ENCODE data around the gene SLC7A14.

The SLC7A14 gene

DNA sequence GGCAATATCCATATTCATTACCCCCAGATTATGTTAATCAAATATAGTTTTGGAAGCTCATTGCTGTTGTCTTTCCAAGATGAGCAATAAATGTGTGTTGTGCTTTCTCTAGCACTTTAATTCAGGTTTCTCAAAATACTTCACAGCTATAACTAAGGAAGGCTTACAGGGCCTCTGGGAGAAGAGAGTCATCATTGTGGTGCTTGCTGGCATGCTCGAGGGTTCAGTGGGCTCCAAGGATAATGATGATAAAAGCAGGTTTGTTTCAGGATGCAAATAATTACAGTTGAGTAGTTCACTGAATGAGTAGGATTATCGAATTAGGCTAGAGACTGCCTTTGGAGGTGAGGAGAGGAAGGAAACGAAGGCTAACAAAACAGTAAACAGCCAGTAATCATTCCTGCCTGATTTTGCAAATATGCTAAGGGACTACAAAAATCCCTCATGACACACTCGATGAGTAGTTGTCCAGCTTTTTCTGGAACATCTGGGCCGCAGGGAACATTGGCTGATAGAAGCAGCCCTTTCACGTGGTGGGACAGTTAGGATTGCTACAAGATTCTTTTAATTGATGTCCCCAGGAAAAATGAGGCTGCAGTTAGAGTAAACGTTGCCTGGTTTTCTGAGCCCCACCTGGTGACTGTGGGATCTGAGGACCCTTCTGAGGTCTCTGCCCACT is 54.1 kb downstream of the SLC7A14 start:
- DNase-seq: peak; percentile 87

DNA sequence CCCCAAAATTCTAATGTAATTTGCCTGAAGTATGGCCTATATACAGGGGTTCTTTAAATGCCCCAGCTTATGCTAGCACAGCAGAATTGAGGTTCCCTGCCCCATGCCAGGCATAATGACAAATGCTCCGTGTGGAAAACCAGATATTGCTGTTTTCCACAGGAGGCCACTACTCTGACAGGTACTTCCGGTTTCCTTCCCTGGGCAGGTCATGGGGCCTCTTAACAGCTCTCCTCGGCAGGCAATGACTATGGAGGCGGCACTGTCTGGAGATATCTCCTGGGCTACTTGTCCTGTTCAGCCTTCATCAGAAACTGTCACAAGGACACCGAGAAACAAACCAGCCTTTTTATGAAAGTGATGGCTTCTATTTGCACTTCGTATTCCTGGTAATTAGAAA is 54.8 kb downstream of the SLC7A14 start:
- DNase-seq: no peak

- no peak for DNase-seq
Observed at GRCh38 chr3:170529912-170530311, 56.0 kb downstream of the SLC7A14 start.

GRCh38 chr3:170529346-170529745 is 56.5 kb downstream of the SLC7A14 start:
- no peak for DNase-seq

DNA sequence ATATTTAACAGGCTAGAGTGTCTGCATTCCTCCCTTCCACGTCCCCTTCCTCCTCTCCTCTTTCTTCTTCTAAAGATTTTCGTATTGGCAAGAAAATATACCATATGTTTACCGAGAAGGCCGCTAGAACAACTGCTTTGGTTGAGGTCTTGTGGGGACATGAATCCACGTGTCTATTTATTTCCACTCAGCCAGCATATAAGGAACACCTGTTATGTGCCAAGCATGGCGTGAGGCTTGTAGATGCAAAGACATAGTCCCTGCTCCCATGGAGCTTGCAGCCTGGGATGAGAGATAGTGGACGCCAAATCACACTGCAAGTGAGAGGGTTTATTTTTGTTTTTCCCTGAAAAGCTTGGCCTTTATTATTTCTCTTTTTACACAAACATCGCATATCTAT is 57.1 kb downstream of the SLC7A14 start:
- DNase-seq: no peak

DNA sequence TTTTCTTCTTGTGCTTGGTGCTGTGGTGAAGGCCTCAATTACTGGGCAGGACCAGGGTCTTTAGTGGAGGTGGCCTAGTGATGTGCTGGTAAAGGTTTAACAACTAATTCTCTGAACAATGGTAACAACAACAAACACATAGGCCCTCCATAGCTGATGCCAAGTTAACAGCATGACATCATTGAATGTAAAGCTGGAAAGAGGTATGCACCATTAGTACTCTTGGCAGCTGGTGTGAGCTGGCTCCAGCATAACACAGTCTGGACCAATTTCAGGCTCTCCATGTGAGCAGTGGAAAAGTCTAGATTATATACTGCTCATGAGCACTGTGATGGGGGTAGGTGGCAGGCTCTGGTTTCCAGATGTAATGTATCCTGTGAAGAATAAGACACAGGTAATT is 61.8 kb downstream of the SLC7A14 start:
- DNase-seq: no peak

- DNase-seq: no peak
Observed at GRCh38 chr3:170523248-170523647, 62.6 kb downstream of the SLC7A14 start.

- DNase-seq: peak; percentile 73
Observed at GRCh38 chr3:170522201-170522600, 63.7 kb downstream of the SLC7A14 start.

DNA sequence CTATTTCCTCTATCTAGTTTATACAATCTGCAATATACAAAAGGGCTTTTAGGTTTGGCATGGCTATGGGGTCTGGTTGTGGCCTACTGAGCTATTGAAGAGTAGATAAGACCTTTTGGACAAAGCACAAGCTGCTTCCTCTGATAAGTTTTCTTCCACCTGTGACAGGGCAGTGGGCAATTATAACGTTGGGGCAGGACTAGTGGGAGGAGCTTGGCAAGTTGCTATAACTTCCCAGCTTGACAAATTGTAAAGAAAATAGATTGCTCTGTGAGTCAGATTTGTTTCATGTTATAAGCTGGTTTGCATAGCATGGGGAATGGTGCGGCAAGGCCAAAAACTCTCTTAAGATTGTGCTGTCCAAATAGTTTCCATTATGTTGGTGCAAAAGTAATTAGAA is 64.9 kb downstream of the SLC7A14 start:
- DNase-seq: no peak

GRCh38 chr3:170517242-170517945 is 68.5 kb downstream of the SLC7A14 start:
- DNase-seq: no peak

- peak; percentile 95 for DNase-seq
Observed at GRCh38 chr3:170513642-170514041, 72.2 kb downstream of the SLC7A14 start.

- DNase-seq: no peak
Observed at GRCh38 chr3:170511371-170511770, 74.5 kb downstream of the SLC7A14 start.

DNA sequence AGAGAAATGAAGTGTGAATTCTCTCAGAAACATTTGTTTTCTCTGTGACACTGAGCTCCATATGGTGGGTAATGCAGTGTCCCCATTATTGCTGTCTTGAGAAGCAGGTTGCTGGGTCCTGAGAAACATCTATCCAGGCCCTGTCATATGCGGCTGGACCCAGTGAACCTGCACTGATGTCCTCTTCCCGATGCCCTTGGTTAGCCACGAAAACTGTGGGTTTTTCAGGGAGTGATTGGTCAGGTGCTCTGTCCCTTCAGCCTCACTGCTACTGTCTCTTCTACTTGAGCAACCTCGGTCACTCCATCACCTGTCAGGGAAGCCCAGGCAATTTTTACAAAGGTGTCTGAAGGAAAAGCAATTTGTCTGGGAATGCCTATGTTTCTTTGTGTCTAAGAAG is 77.0 kb downstream of the SLC7A14 start:
- DNase-seq: no peak

GRCh38 chr3:170508291-170508690 is 77.6 kb downstream of the SLC7A14 start:
- DNase-seq: no peak

- no peak for DNase-seq
Observed at GRCh38 chr3:170507063-170507462, 78.8 kb downstream of the SLC7A14 start.

DNA sequence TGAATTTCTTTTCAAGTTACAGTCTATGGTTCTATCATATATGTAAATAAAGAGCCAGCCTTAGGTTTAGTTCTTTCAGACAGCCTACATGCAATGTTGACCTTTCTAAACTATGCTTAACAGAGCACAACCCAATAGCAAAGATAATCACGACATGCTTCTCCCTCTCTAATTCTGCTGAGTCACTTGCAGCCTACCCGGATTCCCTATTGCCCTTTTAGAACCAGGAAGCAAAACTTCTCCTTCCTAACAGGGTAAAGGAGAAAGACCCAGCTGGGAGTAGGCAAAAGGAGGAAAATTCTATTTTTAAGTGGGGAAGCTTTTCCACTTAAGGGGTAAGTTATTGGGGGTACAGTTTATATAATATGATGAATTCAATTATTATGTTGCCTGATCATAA is 79.3 kb downstream of the SLC7A14 start:
- peak; percentile 11 for DNase-seq

DNA sequence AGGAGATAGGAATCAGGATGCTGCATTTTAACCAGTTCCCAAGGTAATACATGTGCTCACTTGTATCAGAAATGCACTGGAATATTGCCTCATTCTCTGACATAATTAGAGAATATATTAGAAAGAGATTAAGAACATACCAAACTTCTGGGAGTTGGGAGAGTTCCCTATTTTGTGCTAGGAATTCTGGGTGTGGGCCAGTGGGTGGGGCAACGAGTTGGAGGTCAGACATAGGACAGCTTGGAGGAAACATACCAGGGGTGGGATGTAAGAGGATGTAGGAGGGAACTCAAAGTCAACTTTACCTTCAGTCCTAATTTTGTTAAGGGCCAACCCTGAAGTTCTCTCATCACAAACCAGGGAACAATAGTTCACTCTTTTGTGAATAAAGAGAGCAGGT is 83.6 kb downstream of the SLC7A14 start:
- DNase-seq: no peak

DNA sequence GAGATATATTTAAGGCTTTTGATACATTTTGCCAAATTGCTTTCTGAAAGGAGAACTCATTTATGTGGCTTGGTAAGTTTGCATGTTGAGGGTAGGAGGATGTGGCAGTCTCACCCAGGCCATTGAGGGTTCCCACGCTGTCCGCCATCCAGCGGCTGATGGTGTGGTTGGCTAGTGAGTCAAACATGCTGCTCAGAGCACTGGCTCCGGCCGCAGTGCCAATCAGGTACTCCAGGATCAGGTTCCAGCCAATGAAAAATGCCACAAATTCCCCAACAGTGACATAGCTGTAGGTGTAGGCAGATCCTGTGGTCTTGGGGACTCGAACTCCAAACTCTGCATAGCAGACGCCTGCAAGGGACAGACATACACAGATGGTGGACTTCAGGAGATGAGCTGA is 84.9 kb downstream of the SLC7A14 start:
- DNase-seq: no peak

DNA sequence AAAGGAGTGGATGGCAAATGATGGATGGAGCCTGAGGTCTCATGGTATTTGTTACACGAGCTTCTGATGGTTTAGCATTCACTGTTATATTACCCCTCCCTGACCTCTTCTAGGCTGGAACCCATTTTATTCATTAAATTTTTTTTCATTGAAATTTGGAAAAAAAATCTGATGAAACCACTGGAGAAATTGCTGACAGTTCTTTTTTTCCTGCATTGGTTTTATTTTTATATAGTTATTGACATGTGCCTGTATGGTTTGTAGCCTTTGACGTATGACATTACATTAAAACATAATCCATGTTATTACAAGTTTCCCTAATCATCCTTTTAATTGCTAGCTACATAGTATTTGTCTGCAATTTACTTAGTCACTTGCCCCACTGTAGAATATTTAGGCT is 85.4 kb downstream of the SLC7A14 start:
- DNase-seq: no peak

GRCh38 chr3:170499562-170500156 is 86.2 kb downstream of the SLC7A14 start:
- DNase-seq: peak; percentile 29

- no peak for DNase-seq
Observed at GRCh38 chr3:170497207-170498095, 88.4 kb downstream of the SLC7A14 start.

DNA sequence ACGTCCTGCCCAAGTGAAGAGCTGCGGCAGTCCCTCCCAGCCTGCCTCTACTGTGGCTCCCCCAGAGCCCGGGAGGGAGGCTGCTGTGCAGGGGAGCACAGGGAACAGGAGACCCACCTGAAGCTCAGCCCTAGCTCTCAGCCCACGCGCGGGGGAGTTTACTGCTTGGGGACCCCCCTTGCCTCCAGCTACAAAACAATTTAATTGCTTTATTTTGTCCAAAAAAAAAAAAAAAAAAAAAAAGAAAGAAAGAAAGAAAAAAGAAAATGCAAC is 89.1 kb downstream of the SLC7A14 start:
- DNase-seq: no peak

DNA sequence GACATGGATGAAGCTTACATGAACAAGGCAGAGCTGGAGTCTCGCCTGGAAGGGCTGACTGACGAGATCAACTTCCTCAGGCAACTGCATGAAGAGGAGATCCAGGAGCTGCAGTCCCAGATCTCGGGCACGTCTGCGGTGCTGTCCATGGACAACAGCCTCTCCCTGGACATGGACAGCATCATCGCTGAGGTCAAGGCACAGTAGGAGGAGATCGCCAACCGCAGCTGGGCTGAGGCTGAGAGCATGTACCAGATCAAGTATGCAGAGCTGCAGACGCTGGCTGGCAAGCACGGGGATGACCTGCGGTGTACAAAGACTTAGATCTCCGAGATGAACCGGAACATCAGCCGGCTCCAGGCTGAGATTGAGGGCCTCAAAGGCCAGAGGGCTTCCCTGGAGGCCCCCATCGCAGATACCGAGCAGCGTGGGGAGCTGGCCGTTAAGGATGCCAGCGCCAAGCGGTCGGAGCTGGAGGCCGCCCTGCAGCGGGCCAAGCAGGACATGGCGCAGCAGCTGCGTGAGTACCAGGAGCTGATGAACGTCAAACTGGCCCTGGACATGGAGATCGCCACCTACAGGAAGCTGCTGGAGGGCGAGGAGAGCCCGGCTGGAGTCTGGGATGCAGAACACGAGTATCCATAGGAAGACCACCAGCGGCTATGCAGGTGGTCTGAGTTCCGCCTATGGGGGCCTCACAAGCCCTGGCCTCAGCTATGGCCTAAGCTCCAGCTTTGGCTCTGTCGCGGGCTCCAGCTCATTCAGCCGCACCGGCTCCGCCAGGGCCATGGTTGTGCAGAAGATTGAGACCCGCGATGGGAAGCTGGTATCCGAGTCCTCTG is 89.6 kb downstream of the SLC7A14 start:
- no peak for DNase-seq

All from NCI-H526 treated with DMSO at 0.1 percent for 48 hours (cell line).